PC-9 (cell line): ENCODE results near the gene MVB12B.

ENCODE experiments used
- EZH2 ChIP-seq: fragments of 200-600 bp; sonication (generic); IDR thresholded peaks from 2 replicates; pipeline ENCODE4 v1.8.0; 2017; ENCODE audit warnings: antibody characterized with exemption, low read depth
- TF ChIP-seq, protein P1 (sequence below): fragments of 200-600 bp; sonication (generic); conservative IDR thresholded peaks from 2 replicates; pipeline ENCODE4 v1.6.1; 2017; ENCODE audit warnings: mixed run types, antibody characterized with exemption, mild to moderate bottlenecking, moderate library complexity

GRCh38 chr9:126448865-126449577 lies 122.4 kb downstream of the MVB12B start:
- no peak for TF ChIP-seq EZH2
- TF ChIP-seq, protein P1, sequence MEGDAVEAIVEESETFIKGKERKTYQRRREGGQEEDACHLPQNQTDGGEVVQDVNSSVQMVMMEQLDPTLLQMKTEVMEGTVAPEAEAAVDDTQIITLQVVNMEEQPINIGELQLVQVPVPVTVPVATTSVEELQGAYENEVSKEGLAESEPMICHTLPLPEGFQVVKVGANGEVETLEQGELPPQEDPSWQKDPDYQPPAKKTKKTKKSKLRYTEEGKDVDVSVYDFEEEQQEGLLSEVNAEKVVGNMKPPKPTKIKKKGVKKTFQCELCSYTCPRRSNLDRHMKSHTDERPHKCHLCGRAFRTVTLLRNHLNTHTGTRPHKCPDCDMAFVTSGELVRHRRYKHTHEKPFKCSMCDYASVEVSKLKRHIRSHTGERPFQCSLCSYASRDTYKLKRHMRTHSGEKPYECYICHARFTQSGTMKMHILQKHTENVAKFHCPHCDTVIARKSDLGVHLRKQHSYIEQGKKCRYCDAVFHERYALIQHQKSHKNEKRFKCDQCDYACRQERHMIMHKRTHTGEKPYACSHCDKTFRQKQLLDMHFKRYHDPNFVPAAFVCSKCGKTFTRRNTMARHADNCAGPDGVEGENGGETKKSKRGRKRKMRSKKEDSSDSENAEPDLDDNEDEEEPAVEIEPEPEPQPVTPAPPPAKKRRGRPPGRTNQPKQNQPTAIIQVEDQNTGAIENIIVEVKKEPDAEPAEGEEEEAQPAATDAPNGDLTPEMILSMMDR, result no peak
